ENCODE results near the gene MMP20. TPM values are rescaled to one million over a fixed set of nuclear protein-coding genes. Genes with fewer than 3 reads are reported as not detected.

The MMP20 gene
- total and polyA plus RNA-seq, 2 of the 13 experiments (the other 11 are each of a cell fraction or from before 2014, with no cell fraction given): 0.05 TPM; not detected in 1

DNA sequence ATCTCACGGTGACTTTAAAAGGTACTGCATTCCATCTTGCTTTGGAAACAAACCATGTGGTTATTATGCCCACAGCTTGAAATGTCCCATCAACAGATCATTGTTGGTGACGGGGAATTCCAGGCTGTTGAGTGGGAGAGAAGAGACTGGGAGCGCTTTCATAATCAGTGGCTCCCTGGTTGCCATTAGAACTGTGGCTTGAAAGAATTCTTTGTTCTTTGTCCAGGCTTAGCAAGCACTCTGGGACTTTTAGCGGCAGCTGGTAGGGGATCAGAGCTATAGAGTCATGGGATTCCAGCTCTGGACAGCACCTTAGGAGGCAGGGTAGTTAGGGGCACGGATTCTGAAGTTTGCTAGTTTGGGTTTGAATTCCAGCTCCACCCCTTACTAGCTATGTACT, 22.0 kb downstream of the MMP20 start (continued):
- TF ChIP-seq ZNF333 (CRISPR knock-in tag; IDR thresholded peaks at IDR 0.05; ENCODE audit: borderline replicate concordance): no peak
- TF ChIP-seq ELF3 (CRISPR knock-in tag; IDR thresholded peaks at IDR 0.05): peak; percentile 50
- TF ChIP-seq, protein P1, sequence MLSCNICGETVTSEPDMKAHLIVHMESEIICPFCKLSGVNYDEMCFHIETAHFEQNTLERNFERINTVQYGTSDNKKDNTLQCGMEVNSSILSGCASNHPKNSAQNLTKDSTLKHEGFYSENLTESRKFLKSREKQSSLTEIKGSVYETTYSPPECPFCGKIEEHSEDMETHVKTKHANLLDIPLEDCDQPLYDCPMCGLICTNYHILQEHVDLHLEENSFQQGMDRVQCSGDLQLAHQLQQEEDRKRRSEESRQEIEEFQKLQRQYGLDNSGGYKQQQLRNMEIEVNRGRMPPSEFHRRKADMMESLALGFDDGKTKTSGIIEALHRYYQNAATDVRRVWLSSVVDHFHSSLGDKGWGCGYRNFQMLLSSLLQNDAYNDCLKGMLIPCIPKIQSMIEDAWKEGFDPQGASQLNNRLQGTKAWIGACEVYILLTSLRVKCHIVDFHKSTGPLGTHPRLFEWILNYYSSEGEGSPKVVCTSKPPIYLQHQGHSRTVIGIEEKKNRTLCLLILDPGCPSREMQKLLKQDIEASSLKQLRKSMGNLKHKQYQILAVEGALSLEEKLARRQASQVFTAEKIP (CRISPR knock-in tag; IDR thresholded peaks at IDR 0.05; ENCODE audit: borderline replicate concordance): no peak
- no peak for TF ChIP-seq ZNF558 (CRISPR knock-in tag; IDR thresholded peaks at IDR 0.05; ENCODE audit: borderline replicate concordance)
- TF ChIP-seq U2AF2 (IDR thresholded peaks at IDR 0.05; ENCODE audit: low read depth, low read length): no peak
- TF ChIP-seq POGZ (CRISPR knock-in tag; IDR thresholded peaks at IDR 0.05): peak; percentile 60; the same call in 1 of the 2 replicates
- no peak for TF ChIP-seq NPAS2 (CRISPR knock-in tag; IDR thresholded peaks at IDR 0.05; ENCODE audit: borderline replicate concordance)
- TF ChIP-seq, protein P2, sequence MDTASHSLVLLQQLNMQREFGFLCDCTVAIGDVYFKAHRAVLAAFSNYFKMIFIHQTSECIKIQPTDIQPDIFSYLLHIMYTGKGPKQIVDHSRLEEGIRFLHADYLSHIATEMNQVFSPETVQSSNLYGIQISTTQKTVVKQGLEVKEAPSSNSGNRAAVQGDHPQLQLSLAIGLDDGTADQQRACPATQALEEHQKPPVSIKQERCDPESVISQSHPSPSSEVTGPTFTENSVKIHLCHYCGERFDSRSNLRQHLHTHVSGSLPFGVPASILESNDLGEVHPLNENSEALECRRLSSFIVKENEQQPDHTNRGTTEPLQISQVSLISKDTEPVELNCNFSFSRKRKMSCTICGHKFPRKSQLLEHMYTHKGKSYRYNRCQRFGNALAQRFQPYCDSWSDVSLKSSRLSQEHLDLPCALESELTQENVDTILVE (CRISPR knock-in tag; IDR thresholded peaks at IDR 0.05): 0 out of 2 replicates have a peak, but pooled peaks have one; percentile 20
- TF ChIP-seq ZNF230 (CRISPR knock-in tag; IDR thresholded peaks at IDR 0.05): no peak
- TF ChIP-seq, protein P3, sequence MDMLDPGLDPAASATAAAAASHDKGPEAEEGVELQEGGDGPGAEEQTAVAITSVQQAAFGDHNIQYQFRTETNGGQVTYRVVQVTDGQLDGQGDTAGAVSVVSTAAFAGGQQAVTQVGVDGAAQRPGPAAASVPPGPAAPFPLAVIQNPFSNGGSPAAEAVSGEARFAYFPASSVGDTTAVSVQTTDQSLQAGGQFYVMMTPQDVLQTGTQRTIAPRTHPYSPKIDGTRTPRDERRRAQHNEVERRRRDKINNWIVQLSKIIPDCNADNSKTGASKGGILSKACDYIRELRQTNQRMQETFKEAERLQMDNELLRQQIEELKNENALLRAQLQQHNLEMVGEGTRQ (IDR thresholded peaks at IDR 0.05; ENCODE audit: low read depth, low read length): no peak
- TF ChIP-seq, protein P3 (CRISPR knock-in tag; IDR thresholded peaks at IDR 0.05; ENCODE audit: borderline replicate concordance): no peak
- TF ChIP-seq, protein P4, sequence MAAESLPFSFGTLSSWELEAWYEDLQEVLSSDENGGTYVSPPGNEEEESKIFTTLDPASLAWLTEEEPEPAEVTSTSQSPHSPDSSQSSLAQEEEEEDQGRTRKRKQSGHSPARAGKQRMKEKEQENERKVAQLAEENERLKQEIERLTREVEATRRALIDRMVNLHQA (CRISPR knock-in tag; IDR thresholded peaks at IDR 0.05): no peak
- no peak for TF ChIP-seq PCBP2 (optimal IDR thresholded peaks at IDR 0.05; ENCODE audit: low read depth, low read length, poor library complexity, severe bottlenecking)
- TF ChIP-seq ELF1 (CRISPR knock-in tag; IDR thresholded peaks at IDR 0.05): no peak
- no peak for TF ChIP-seq ZNF354B (CRISPR knock-in tag; IDR thresholded peaks at IDR 0.05)
- TF ChIP-seq, protein P5, sequence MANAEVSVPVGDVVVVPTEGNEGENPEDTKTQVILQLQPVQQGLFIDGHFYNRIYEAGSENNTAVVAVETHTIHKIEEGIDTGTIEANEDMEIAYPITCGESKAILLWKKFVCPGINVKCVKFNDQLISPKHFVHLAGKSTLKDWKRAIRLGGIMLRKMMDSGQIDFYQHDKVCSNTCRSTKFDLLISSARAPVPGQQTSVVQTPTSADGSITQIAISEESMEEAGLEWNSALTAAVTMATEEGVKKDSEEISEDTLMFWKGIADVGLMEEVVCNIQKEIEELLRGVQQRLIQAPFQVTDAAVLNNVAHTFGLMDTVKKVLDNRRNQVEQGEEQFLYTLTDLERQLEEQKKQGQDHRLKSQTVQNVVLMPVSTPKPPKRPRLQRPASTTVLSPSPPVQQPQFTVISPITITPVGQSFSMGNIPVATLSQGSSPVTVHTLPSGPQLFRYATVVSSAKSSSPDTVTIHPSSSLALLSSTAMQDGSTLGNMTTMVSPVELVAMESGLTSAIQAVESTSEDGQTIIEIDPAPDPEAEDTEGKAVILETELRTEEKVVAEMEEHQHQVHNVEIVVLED (CRISPR knock-in tag; IDR thresholded peaks at IDR 0.05; ENCODE audit: borderline replicate concordance): no peak
- TF ChIP-seq, protein P6, sequence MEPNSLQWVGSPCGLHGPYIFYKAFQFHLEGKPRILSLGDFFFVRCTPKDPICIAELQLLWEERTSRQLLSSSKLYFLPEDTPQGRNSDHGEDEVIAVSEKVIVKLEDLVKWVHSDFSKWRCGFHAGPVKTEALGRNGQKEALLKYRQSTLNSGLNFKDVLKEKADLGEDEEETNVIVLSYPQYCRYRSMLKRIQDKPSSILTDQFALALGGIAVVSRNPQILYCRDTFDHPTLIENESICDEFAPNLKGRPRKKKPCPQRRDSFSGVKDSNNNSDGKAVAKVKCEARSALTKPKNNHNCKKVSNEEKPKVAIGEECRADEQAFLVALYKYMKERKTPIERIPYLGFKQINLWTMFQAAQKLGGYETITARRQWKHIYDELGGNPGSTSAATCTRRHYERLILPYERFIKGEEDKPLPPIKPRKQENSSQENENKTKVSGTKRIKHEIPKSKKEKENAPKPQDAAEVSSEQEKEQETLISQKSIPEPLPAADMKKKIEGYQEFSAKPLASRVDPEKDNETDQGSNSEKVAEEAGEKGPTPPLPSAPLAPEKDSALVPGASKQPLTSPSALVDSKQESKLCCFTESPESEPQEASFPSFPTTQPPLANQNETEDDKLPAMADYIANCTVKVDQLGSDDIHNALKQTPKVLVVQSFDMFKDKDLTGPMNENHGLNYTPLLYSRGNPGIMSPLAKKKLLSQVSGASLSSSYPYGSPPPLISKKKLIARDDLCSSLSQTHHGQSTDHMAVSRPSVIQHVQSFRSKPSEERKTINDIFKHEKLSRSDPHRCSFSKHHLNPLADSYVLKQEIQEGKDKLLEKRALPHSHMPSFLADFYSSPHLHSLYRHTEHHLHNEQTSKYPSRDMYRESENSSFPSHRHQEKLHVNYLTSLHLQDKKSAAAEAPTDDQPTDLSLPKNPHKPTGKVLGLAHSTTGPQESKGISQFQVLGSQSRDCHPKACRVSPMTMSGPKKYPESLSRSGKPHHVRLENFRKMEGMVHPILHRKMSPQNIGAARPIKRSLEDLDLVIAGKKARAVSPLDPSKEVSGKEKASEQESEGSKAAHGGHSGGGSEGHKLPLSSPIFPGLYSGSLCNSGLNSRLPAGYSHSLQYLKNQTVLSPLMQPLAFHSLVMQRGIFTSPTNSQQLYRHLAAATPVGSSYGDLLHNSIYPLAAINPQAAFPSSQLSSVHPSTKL (CRISPR knock-in tag; IDR thresholded peaks at IDR 0.05): peak; percentile 87
- no peak for TF ChIP-seq ZNF761 (CRISPR knock-in tag; conservative IDR thresholded peaks at IDR 0.05)
- TF ChIP-seq SP5 (CRISPR knock-in tag; IDR thresholded peaks at IDR 0.05; ENCODE audit: borderline replicate concordance, low read depth): no peak; the same call in 1 of the 2 replicates
- TF ChIP-seq ZFP36L1 (CRISPR knock-in tag; IDR thresholded peaks at IDR 0.05): no peak

All from HepG2 (cell line).